Stimulated activated CD8-positive, alpha-beta memory T cell treated with anti-CD3 and anti-CD28 coated beads, Interleukin-4, amount 100 ng/mL, for 24 hours (primary cell): Measurements from ENCODE around the gene JRKL.
"Not testable (repeated sequence)": the region's sequence is repeated elsewhere in the genome, so short reads cannot be mapped to it uniquely, and the experiment has no call there.

Experiments
- DNase-seq: peaks from one replicate; pipeline ENCODE4 v3.0.0-alpha.2; 2020; ENCODE audit warnings: low read depth

Gene JRKL

DNA sequence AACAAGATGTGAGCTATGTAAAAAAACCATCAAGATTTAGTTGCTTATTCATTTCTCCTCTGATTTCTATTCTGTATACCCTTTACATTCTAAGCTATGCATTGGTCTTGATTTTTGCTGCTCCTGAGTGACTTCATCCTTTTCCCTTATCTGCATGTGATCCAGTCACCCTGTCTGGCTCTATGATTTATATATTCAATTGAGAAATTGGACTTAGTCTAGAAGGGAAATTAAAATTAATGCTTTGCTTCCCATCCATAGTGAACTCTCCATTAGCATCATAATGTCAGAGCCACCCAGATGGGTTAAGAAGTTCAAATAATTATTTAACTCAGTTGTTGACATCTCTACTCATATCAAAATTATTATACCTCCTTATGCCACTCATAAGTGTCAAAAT, 5.0 kb downstream of the JRKL start:
- no peak for DNase-seq

DNA sequence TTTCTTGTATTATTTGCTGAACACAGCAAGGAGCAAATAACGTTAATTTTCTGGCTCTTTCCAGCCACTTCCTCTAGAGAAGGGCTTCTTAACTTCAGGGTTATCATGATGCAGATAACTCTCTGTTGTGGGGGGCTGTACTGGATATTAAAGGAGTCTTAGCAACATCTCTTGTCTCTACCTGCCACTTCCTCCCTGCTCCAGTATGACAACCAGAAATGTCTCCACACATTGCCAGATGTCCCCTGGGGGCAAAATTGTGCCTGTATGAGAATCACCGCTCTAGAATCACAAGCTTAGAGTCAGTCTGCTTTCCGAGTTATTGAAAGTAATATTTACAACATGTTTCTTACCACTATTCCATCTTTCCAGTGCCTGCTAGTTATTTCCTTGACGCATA, 6.8 kb downstream of the JRKL start:
- DNase-seq: no peak

DNA sequence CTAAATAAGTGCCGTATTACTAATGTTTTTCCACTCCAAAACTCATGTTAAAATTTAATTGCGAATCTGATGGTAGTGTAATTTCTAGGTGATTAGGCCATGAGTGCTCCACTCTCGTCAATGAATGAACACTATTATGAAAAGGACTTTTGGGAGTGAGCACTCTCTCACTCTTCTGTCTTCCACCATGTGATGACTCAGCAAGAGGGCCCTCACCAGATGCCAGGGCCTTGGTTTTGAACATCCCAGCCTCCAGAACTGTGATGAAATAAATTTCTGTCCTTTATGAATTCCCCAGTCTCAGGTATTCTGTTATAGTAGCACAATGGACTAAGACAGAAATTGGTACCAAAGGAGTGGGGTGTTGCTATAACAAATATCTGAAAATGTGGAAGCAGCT, 8.1 kb downstream of the JRKL start:
- no peak for DNase-seq

DNA sequence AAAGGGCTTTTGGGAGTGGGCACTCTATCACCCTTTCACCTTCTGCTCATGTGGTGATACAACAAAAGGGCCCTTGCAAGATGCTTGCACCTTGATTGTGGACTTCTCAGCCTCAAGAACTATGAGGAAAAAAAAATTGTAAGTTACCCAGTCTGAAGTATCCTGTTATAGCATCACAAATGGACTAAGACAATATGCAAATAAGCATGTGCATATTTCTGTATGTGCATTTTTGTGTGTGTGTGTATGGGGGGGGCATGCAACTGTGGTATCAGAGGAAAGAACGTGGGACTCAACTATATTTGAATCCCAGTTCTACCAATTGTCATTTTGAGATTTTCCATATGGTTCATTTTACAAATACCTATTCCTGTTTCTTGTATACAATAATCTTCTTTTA, 10.9 kb downstream of the JRKL start:
- DNase-seq: no peak

DNA sequence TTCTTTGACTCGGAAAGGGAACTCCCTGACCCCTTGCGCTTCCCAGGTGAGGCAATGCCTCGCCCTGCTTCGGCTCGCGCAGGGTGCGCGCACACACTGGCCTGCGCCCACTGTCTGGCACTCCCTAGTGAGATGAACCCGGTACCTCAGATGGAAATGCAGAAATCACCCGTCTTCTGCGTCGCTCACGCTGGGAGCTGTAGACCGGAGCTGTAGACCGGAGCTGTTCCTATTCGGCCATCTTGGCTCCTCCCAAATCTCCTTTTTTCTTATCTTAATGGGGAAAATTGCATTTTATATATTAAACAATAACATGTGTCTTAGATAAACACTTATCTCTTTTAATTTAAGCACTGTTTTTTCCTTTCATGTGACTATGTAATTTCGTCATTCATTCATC, 21.6 kb downstream of the JRKL start:
- DNase-seq: not testable (repeated sequence)

DNA sequence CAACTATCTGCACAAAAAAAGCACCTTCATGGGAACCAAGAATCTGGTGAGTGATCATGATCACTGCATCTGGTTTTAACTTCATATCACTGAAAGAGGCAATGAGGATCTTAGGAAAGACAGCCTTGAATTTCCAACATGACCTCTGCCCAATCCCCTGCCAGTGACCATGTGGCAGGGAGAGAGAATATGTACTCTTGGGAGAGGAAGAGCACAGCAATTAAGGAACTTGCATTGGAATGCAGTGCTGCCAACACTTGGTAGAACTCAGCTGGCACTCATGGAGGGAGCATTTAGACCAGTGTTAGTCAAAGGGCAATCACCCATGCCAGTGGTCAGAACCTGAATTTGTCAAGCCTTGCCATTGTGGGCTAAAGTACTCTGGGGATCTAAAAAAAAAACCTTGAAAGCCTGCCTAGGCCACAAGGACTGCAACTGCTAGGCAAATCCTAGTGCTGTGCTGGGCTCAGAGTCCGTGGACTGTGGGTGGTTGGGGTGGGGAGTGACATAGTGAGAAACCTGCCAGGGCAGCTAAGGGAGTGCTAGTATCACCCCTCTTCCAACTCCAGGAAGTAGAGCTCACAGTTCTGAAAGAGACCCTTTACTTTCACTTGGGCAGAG, 23.1 kb downstream of the JRKL start:
- no peak for DNase-seq

DNA sequence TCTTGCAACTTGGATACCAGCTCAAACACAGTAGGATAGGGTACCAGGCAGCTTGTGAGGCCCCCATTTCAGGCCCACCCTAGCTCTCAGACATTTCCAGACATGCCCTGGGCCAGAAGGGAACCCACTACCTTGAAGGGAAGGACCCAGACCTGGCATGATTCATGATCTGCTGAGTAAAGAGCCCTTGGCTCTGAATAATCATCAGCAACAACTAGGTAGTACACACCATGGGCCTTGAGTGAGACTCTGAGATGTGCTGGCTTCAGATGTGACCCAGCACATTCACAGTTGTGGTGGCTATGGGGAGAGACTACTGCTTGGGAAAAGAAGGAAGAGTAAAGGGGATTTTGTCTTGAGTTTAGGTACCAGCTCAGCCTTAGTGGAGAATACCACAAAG, 23.6 kb downstream of the JRKL start:
- DNase-seq: no peak

DNA sequence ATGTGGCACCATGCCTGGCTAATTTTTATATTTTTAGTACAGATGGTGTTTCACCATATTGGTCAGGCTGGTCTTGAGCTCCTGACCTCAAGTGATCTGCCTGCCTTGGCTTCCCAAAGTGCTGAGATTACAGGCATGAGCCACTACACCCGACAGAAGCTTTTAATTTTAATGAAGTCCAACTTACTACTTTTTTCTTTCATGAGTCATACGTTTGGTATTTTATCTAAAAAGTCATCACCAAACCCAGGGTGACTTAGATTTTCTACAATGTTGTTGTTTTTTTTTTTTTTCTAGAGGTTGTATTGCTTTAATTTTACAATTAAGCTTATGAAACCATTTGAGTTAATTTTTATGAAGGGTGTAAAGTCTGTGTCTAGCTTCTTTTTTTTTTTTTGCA, 34.9 kb downstream of the JRKL start:
- DNase-seq: no peak

DNA sequence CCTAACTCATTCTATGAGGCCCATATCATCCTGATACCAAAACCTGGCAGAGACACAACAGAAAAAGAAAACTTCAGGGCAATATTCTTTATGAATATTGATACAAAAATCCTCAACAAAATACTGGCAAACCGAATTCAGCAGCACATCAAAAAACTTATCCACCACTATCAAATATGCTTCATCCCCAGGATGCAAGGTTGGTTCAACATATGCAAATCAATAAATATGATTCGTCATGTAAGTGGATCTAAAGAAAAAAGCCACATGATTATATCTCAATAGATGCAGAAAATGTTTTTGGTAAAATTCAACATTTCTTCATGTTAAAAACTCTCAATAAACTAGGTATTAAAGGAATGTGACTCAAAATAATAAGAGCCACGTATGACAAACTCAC, 40.9 kb downstream of the JRKL start:
- no peak for DNase-seq

DNA sequence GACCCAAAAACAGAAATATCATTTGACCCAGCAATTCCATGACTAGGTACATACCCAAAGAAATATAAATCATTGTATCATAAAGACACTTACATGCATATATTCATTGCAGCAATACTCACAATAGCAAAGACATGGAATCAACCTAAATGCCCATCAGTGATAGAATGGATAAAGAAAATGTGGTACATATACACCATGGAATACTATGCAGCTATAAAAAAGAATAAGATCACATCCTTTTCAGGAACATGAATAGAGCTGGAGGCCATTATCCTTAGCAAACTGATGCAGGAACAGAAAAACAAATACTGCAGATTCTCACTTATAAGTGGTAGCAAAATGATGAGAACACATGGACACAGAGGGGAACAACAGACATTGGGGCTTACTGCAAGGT, 42.8 kb downstream of the JRKL start:
- DNase-seq: not testable (repeated sequence)
